A673 (cell line): ENCODE data around the gene TSPAN19. TPM values are rescaled to one million over a fixed set of nuclear protein-coding genes. Genes with fewer than 3 reads are reported as not detected.

Experiments used
- BruUV-seq: library from RNA; stranded (reverse); fragments of 400-500 nt; replicated peaks from 2 replicates; lab custom pipeline; 2021; lab: Mats Ljungman, UMichigan
- CTCF ChIA-PET: fragments of 300-600 bp; sonication (Branson Sonifier 250); formaldehyde crosslinking; loops from one replicate; lab custom pipeline; 2022; ENCODE audit warnings: antibody characterized with exemption; lab: Charles Lee
- POLR2A ChIA-PET: fragments of 300-600 bp; sonication (Branson Sonifier 250); formaldehyde crosslinking; loops from one replicate; lab custom pipeline; 2022; ENCODE audit warnings: antibody characterized with exemption; ENCODE audit not compliant: low non-redundant PET; lab: Charles Lee
- DNase-seq: peaks from one replicate; pipeline ENCODE4 v3.0.0-alpha.2; 2015; ENCODE audit warnings: low spot score
- H3K27ac ChIP-seq: fragments of 200-600 bp; sonication (generic); 2 replicates; pipeline ENCODE4 v1.5.1; 2016; ENCODE audit warnings: mixed run types, low read depth, mild to moderate bottlenecking, mixed read lengths, antibody characterized with exemption, low read length; ENCODE audit not compliant: poor library complexity, severe bottlenecking
- H3K27me3 ChIP-seq: fragments of 200-600 bp; sonication (generic); replicated peaks from 2 replicates; pipeline ENCODE4 v1.6.1; 2017; ENCODE audit warnings: mixed run types, low read depth, mild to moderate bottlenecking, mixed read lengths, antibody characterized with exemption, low read length; ENCODE audit not compliant: insufficient read depth, poor library complexity
- H3K36me3 ChIP-seq: fragments of 200-600 bp; sonication (generic); 2 replicates; pipeline ENCODE4 v1.6.1; 2016; ENCODE audit warnings: mixed run types, mild to moderate bottlenecking, mixed read lengths, antibody characterized with exemption, low read length; ENCODE audit not compliant: insufficient read depth, poor library complexity, severe bottlenecking
- H3K4me1 ChIP-seq: fragments of 200-600 bp; sonication (generic); 2 replicates; pipeline ENCODE4 v1.6.1; 2017; ENCODE audit warnings: mixed run types, mild to moderate bottlenecking, mixed read lengths, antibody characterized with exemption, low read length; ENCODE audit not compliant: insufficient read depth, poor library complexity, severe bottlenecking
- H3K4me3 ChIP-seq: fragments of 200-600 bp; sonication (generic); 2 replicates; pipeline ENCODE4 v1.5.1; 2016; ENCODE audit warnings: low read depth, mixed run types, mild to moderate bottlenecking, mixed read lengths, low read length; ENCODE audit not compliant: poor library complexity, severe bottlenecking
- H3K9me3 ChIP-seq: fragments of 200-600 bp; sonication (generic); 2 replicates; pipeline ENCODE4 v1.6.1; 2016; ENCODE audit warnings: mixed run types, low read depth, mild to moderate bottlenecking, mixed read lengths, antibody characterized with exemption, low read length; ENCODE audit not compliant: poor library complexity, severe bottlenecking
- CTCF ChIP-seq: fragments of 300-800, 200-600 bp; sonication (generic); conservative IDR thresholded peaks from 2 replicates; pipeline ENCODE4 v1.5.1; 2017; ENCODE audit warnings: low read depth, mild to moderate bottlenecking, antibody characterized with exemption, low read length, moderate library complexity, mixed read lengths
- EZH2 ChIP-seq: fragments of 200-600 bp; sonication (generic); IDR thresholded peaks from 2 replicates; pipeline ENCODE4 v1.6.1; 2017; ENCODE audit warnings: borderline replicate concordance, low read depth, mild to moderate bottlenecking, mixed read lengths, antibody characterized with exemption, low read length; ENCODE audit not compliant: poor library complexity, severe bottlenecking
- intact Hi-C: fragments of 100-400 bp; cut with micrococcal nuclease; formaldehyde crosslinking; loops from one replicate; pipeline ENCODE4 v1.10.0; 2022; ENCODE audit not compliant: unreplicated experiment
- total RNA-seq: library from RNA; stranded (reverse); gene quantifications from 2 replicates; pipeline ENCODE4 v1.2.3, GENCODE V29; 2021

The TSPAN19 gene
- total RNA-seq, 1 experiment from 2014 or later = not detected

GRCh38 chr12:85017133-85017532 lies 18.9 kb downstream of the TSPAN19 start:
- no peak for DNase-seq
- no TSS peak for BruUV-seq
- ChIA-PET POLR2A (no interaction called here), CTCF (no interaction called here)
- Histone ChIP-seq H3K27ac (no peak overlapping the region), H3K4me3 (no peak overlapping the region), H3K4me1 (peaks cover 6% of the 10 kb centered on the region), H3K27me3 (no peaks in the 10 kb centered on the region), H3K36me3 (no peaks in the 10 kb centered on the region), H3K9me3 (no peaks in the 10 kb centered on the region)
- intact Hi-C loops = no loop called here
- no peak for TF ChIP-seq CTCF
- TF ChIP-seq EZH2 = no peak

GRCh38 chr12:85016413-85016812 lies 19.7 kb downstream of the TSPAN19 start:
- Histone ChIP-seq H3K4me3 (no peak overlapping the region), H3K27me3 (no peaks in the 10 kb centered on the region), H3K9me3 (no peaks in the 10 kb centered on the region), H3K4me1 (peaks cover 6% of the 10 kb centered on the region), H3K27ac (no peak overlapping the region), H3K36me3 (no peaks in the 10 kb centered on the region)
- intact Hi-C loops = no loop called here
- peak; percentile 82 for DNase-seq
- CTCF ChIA-PET = no interaction called here
- BruUV-seq = no TSS peak
- TF ChIP-seq EZH2 (no peak), CTCF (no peak)
- POLR2A ChIA-PET = no interaction called here

DNA sequence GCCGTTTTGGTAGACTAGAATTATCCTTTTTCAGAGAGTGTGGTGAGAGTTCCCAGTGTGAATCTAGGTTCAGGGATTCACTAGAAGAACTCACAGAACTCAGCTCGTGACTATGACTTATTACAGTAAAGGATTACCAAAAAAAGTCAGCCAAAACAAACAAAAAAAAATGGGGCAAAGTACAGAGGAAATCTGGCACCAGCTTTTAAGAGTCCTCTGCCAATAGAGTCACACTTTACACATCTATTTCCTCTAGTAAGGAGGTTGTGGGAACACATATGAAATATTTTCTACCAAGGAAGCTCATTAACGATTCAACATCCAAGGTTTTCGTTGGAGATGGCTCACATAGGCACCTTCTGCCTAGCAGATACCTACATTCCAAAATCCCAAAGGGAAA lies 28.2 kb downstream of the TSPAN19 start:
- intact Hi-C loops = no loop called here
- H3K27ac ChIP-seq = no peak overlapping the region
- POLR2A ChIA-PET = no interaction called here
- no peak for DNase-seq
- H3K36me3 ChIP-seq = no peaks in the 10 kb centered on the region
- no TSS peak for BruUV-seq
- TF ChIP-seq EZH2 = no peak
- TF ChIP-seq CTCF = no peak
- no peaks in the 10 kb centered on the region for H3K4me1 ChIP-seq
- no peaks in the 10 kb centered on the region for H3K9me3 ChIP-seq
- CTCF ChIA-PET = no interaction called here
- no peak overlapping the region for H3K4me3 ChIP-seq
- no peaks in the 10 kb centered on the region for H3K27me3 ChIP-seq
